GM23338 (cell line): ENCODE data around the gene LMNA. TPM values are rescaled to one million over a fixed set of nuclear protein-coding genes. Genes with fewer than 3 reads are reported as not detected.

Experiments
- ATAC-seq: fragments of 200-7000 bp; cut with Tn5 transposase; 3 replicates; pipeline ENCODE4 v1.9.1; 2020
- DNase-seq: peaks from one replicate; pipeline ENCODE4 v3.0.0-alpha.2; 2015; ENCODE audit warnings: low spot score
- H2AFZ ChIP-seq: fragments of 200-600 bp; sonication (generic); 2 replicates; pipeline ENCODE4 v1.8.0; 2016; ENCODE audit warnings: antibody characterized with exemption, mild to moderate bottlenecking, moderate library complexity
- H3F3A ChIP-seq: fragments of 200-600 bp; sonication (generic); replicated peaks from 2 replicates; pipeline ENCODE4 v1.8.0; 2017; ENCODE audit warnings: antibody characterized with exemption, mixed run types, low read depth
- H3K27ac ChIP-seq: fragments of 200-600 bp; sonication (generic); 2 replicates; pipeline ENCODE4 v1.6.1; 2016; ENCODE audit warnings: low read depth
- H3K27me3 ChIP-seq: fragments of 200-600 bp; sonication (generic); 2 replicates; pipeline ENCODE4 v1.8.0; 2016; ENCODE audit warnings: mild to moderate bottlenecking, mixed run types, moderate library complexity; ENCODE audit not compliant: insufficient read depth
- H3K36me3 ChIP-seq: fragments of 200-600 bp; sonication (generic); 2 replicates; pipeline ENCODE4 v1.8.0; 2016; ENCODE audit warnings: mild to moderate bottlenecking; ENCODE audit not compliant: insufficient read depth
- H3K4me1 ChIP-seq: fragments of 200-600 bp; sonication (generic); 2 replicates; pipeline ENCODE4 v1.8.0; 2016; ENCODE audit warnings: mild to moderate bottlenecking, moderate library complexity; ENCODE audit not compliant: insufficient read depth
- H3K4me2 ChIP-seq: fragments of 200-600 bp; sonication (generic); 2 replicates; pipeline ENCODE4 v1.7.1; 2017; ENCODE audit warnings: mixed run types
- H3K4me3 ChIP-seq: fragments of 200-600 bp; sonication (generic); 2 replicates; pipeline ENCODE4 v1.6.1; 2016; ENCODE audit warnings: mixed run types
- H3K79me2 ChIP-seq: fragments of 200-600 bp; sonication (generic); replicated peaks from 2 replicates; pipeline ENCODE4 v1.8.0; 2017; ENCODE audit warnings: mild to moderate bottlenecking; ENCODE audit not compliant: insufficient read depth
- H3K9me2 ChIP-seq: fragments of 200-600 bp; sonication (generic); 2 replicates; pipeline ENCODE4 v1.8.0; 2017; ENCODE audit not compliant: insufficient read depth
- H4K20me1 ChIP-seq: fragments of 200-600 bp; sonication (generic); replicated peaks from 2 replicates; pipeline ENCODE4 v1.8.0; 2017; ENCODE audit warnings: mild to moderate bottlenecking; ENCODE audit not compliant: insufficient read depth
- H3K27ac Mint-ChIP-seq: 2 replicates; pipeline ENCODE4 v1.8.0; 2020; ENCODE audit warnings: inconsistent platforms, mild to moderate bottlenecking, moderate library complexity, mixed read lengths
- H3K27me3 Mint-ChIP-seq: 3 replicates; pipeline ENCODE4 v1.8.0; 2022; ENCODE audit warnings: low read depth, mild to moderate bottlenecking, moderate library complexity, mixed read lengths, inconsistent platforms; ENCODE audit not compliant: insufficient read depth, poor library complexity
- H3K36me3 Mint-ChIP-seq: 3 replicates; pipeline ENCODE4 v1.8.0; 2021; ENCODE audit warnings: low read depth, mild to moderate bottlenecking, inconsistent platforms, moderate library complexity, mixed read lengths
- H3K4me1 Mint-ChIP-seq: 3 replicates; pipeline ENCODE4 v1.8.0; 2020; ENCODE audit warnings: mild to moderate bottlenecking, inconsistent platforms, mixed read lengths
- H3K4me3 Mint-ChIP-seq: 3 replicates; pipeline ENCODE4 v1.8.0; 2021; ENCODE audit warnings: moderate library complexity, mild to moderate bottlenecking, inconsistent platforms, mixed read lengths
- H3K9me3 Mint-ChIP-seq: 3 replicates; pipeline ENCODE4 v1.8.0; 2020; ENCODE audit warnings: moderate library complexity, mild to moderate bottlenecking, inconsistent platforms, mixed read lengths
- CREB1 ChIP-seq: fragments of 250-450 bp; sonication (Bioruptor Pico); IDR thresholded peaks from 2 replicates; pipeline ENCODE4 v1.5.0; 2020; ENCODE audit warnings: low read depth, mild to moderate bottlenecking, moderate library complexity
- EZH2 ChIP-seq: fragments of 200-600 bp; sonication (generic); IDR thresholded peaks from one replicate; pipeline ENCODE4 v1.8.0; 2017; ENCODE audit warnings: antibody characterized with exemption, mild to moderate bottlenecking, low read depth; ENCODE audit not compliant: unreplicated experiment
- EZH2phosphoT487 ChIP-seq: fragments of 200-600 bp; sonication (generic); IDR thresholded peaks from one replicate; pipeline ENCODE4 v1.8.1; 2018; ENCODE audit warnings: antibody characterized with exemption; ENCODE audit not compliant: unreplicated experiment
- JUNB ChIP-seq: IDR thresholded peaks from one replicate; pipeline ENCODE4 v1.6.1; 2016; ENCODE audit warnings: antibody characterized with exemption; ENCODE audit not compliant: unreplicated experiment
- NANOG ChIP-seq: IDR thresholded peaks from 2 replicates; pipeline ENCODE4 v1.6.1; 2016; ENCODE audit warnings: antibody characterized with exemption, borderline replicate concordance
- POLR2AphosphoS5 ChIP-seq: IDR thresholded peaks from 2 replicates; pipeline ENCODE4 v1.6.1; 2016; ENCODE audit warnings: antibody characterized with exemption, low read depth
- REST ChIP-seq: IDR thresholded peaks from one replicate; pipeline ENCODE4 v1.6.1; 2018; ENCODE audit warnings: antibody characterized with exemption; ENCODE audit not compliant: unreplicated experiment
- STAT1 ChIP-seq: IDR thresholded peaks from one replicate; pipeline ENCODE4 v1.6.1; 2016; ENCODE audit warnings: antibody characterized with exemption; ENCODE audit not compliant: unreplicated experiment
- ZNF114 ChIP-seq: fragments of 250-450 bp; sonication (Bioruptor Pico); IDR thresholded peaks from 2 replicates; pipeline ENCODE4 v1.5.0; 2020; ENCODE audit warnings: mild to moderate bottlenecking, moderate library complexity
- ZNF331 ChIP-seq: fragments of 250-450 bp; sonication (Bioruptor Pico); IDR thresholded peaks from 2 replicates; pipeline ENCODE4 v1.5.0; 2020; ENCODE audit warnings: low read depth, mild to moderate bottlenecking, moderate library complexity
- polyA plus RNA-seq: library from polyadenylated mRNA; unstranded; fragments of >200 nt; fragmentation: Nextera tagmentation; extraction: Ambion mirVana; gene quantifications from 2 replicates; pipeline ENCODE4 v1.2.1, GENCODE V29; 2016
- total RNA-seq: library from RNA; depleted of rRNA; stranded (reverse); fragments of >200 nt; shearing (Covaris generic); gene quantifications from 2 replicates; pipeline ENCODE4 v1.2.3, GENCODE V29; 2014
- TF ChIP-seq, protein P1 (sequence below): fragments of 250-450 bp; sonication (Bioruptor Pico); IDR thresholded peaks from 2 replicates; pipeline ENCODE4 v1.5.0; 2020; ENCODE audit warnings: mild to moderate bottlenecking, moderate library complexity
- TF ChIP-seq, protein P2 (sequence below): IDR thresholded peaks from 2 replicates; pipeline ENCODE4 v1.6.1; 2016; ENCODE audit warnings: antibody characterized with exemption
- TF ChIP-seq, protein P3 (sequence below), 2 experiments: fragments of 200-600 bp in 1 of 2; sonication (generic) in 1 of 2; conservative IDR thresholded peaks; 2 replicates each; pipeline versions ENCODE4 v1.5.1 to v1.6.1; 2016 to 2017; ENCODE audit warnings: antibody characterized with exemption in 2 of 2, low read depth in 2 of 2, mild to moderate bottlenecking in 2 of 2, moderate library complexity in 1 of 2

The LMNA gene
- total and polyA plus RNA-seq, 2 experiments from 2014 or later: 35.5 to 56.3 TPM

DNA sequence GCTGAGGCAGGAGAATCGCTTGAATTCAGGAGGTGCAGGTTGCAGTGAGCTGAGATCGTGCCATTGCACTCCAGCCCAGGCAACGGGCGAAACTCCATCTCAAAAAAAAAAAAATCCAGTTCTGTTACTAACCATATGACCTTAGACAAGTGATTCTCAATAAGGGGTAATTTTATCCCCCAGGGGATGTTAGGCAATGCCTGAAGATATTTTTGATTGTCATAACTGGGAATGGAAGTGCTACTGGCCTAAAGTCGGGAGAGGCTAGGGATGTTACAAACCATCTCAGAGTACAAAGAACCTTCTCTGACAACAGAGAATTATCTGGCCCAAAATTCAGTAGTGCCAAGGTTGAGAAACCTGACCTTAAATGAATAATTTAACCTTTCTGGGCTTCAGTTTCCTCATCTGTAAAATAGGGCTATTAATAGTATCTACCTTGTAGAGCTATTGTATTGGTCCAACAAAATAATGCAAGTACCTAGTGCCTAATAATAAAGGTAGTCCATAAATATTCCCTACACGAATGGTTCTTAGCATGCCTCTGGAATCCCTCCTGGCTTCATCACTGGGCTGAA is 5.8 kb upstream of the LMNA start:
- Histone ChIP-seq H3K27me3 (0 out of 2 replicates have a peak, but pooled peaks cover 2% of the 10 kb centered on the region), H3K79me2 (no peaks in the 10 kb centered on the region), H4K20me1 (peaks cover 5% of the 10 kb centered on the region; the same call in 1 of the 2 replicates), H3K4me3 (no peak overlapping the region), H3K36me3 (no peaks in the 10 kb centered on the region), H3K4me2 (no peak overlapping the region), H2AFZ (no peak overlapping the region), H3K27ac (no peak overlapping the region), H3K9me2 (no peaks in the 10 kb centered on the region), H3F3A (peaks cover 37% of the 10 kb centered on the region), H3K4me1 (peaks cover 41% of the 10 kb centered on the region)
- no peak overlapping the region for H3K4me3 Mint-ChIP-seq
- no peaks in the 10 kb centered on the region for H3K36me3 Mint-ChIP-seq
- ATAC-seq (no peak), DNase-seq (no peak)
- H3K9me3 Mint-ChIP-seq: no peaks in the 10 kb centered on the region; the same call in 2 of the 3 replicates
- no peak overlapping the region for H3K27ac Mint-ChIP-seq
- peaks cover 48% of the 10 kb centered on the region for H3K4me1 Mint-ChIP-seq
- peaks cover 42% of the 10 kb centered on the region for H3K27me3 Mint-ChIP-seq
- TF ChIP-seq EZH2phosphoT487 (no peak), POLR2AphosphoS5 (no peak), JUNB (no peak), ZNF114 (CRISPR knock-in tag) (no peak), REST (no peak), NANOG (no peak), ZNF331 (CRISPR knock-in tag) (no peak), STAT1 (no peak), CREB1 (CRISPR knock-in tag) (no peak), EZH2 (no peak)
- TF ChIP-seq, protein P1, sequence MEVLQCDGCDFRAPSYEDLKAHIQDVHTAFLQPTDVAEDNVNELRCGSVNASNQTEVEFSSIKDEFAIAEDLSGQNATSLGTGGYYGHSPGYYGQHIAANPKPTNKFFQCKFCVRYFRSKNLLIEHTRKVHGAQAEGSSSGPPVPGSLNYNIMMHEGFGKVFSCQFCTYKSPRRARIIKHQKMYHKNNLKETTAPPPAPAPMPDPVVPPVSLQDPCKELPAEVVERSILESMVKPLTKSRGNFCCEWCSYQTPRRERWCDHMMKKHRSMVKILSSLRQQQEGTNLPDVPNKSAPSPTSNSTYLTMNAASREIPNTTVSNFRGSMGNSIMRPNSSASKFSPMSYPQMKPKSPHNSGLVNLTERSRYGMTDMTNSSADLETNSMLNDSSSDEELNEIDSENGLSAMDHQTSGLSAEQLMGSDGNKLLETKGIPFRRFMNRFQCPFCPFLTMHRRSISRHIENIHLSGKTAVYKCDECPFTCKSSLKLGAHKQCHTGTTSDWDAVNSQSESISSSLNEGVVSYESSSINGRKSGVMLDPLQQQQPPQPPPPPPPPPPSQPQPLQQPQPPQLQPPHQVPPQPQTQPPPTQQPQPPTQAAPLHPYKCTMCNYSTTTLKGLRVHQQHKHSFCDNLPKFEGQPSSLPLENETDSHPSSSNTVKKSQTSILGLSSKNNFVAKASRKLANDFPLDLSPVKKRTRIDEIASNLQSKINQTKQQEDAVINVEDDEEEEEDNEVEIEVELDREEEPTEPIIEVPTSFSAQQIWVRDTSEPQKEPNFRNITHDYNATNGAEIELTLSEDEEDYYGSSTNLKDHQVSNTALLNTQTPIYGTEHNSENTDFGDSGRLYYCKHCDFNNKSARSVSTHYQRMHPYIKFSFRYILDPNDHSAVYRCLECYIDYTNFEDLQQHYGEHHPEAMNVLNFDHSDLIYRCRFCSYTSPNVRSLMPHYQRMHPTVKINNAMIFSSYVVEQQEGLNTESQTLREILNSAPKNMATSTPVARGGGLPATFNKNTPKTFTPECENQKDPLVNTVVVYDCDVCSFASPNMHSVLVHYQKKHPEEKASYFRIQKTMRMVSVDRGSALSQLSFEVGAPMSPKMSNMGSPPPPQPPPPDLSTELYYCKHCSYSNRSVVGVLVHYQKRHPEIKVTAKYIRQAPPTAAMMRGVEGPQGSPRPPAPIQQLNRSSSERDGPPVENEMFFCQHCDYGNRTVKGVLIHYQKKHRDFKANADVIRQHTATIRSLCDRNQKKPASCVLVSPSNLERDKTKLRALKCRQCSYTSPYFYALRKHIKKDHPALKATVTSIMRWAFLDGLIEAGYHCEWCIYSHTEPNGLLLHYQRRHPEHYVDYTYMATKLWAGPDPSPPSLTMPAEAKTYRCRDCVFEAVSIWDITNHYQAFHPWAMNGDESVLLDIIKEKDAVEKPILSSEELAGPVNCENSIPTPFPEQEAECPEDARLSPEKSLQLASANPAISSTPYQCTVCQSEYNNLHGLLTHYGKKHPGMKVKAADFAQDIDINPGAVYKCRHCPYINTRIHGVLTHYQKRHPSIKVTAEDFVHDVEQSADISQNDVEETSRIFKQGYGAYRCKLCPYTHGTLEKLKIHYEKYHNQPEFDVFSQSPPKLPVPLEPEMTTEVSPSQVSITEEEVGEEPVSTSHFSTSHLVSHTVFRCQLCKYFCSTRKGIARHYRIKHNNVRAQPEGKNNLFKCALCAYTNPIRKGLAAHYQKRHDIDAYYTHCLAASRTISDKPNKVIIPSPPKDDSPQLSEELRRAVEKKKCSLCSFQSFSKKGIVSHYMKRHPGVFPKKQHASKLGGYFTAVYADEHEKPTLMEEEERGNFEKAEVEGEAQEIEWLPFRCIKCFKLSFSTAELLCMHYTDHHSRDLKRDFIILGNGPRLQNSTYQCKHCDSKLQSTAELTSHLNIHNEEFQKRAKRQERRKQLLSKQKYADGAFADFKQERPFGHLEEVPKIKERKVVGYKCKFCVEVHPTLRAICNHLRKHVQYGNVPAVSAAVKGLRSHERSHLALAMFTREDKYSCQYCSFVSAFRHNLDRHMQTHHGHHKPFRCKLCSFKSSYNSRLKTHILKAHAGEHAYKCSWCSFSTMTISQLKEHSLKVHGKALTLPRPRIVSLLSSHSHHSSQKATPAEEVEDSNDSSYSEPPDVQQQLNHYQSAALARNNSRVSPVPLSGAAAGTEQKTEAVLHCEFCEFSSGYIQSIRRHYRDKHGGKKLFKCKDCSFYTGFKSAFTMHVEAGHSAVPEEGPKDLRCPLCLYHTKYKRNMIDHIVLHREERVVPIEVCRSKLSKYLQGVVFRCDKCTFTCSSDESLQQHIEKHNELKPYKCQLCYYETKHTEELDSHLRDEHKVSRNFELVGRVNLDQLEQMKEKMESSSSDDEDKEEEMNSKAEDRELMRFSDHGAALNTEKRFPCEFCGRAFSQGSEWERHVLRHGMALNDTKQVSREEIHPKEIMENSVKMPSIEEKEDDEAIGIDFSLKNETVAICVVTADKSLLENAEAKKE: no peak
- TF ChIP-seq, protein P2, sequence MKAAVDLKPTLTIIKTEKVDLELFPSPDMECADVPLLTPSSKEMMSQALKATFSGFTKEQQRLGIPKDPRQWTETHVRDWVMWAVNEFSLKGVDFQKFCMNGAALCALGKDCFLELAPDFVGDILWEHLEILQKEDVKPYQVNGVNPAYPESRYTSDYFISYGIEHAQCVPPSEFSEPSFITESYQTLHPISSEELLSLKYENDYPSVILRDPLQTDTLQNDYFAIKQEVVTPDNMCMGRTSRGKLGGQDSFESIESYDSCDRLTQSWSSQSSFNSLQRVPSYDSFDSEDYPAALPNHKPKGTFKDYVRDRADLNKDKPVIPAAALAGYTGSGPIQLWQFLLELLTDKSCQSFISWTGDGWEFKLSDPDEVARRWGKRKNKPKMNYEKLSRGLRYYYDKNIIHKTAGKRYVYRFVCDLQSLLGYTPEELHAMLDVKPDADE: no peak
- TF ChIP-seq, protein P3, sequence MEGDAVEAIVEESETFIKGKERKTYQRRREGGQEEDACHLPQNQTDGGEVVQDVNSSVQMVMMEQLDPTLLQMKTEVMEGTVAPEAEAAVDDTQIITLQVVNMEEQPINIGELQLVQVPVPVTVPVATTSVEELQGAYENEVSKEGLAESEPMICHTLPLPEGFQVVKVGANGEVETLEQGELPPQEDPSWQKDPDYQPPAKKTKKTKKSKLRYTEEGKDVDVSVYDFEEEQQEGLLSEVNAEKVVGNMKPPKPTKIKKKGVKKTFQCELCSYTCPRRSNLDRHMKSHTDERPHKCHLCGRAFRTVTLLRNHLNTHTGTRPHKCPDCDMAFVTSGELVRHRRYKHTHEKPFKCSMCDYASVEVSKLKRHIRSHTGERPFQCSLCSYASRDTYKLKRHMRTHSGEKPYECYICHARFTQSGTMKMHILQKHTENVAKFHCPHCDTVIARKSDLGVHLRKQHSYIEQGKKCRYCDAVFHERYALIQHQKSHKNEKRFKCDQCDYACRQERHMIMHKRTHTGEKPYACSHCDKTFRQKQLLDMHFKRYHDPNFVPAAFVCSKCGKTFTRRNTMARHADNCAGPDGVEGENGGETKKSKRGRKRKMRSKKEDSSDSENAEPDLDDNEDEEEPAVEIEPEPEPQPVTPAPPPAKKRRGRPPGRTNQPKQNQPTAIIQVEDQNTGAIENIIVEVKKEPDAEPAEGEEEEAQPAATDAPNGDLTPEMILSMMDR (conservative IDR thresholded peaks at IDR 0.05; ENCODE audit: low read depth in 2 of 2): no peak
